SH-SY5Y (cell line): Measurements from ENCODE around the gene LRRC4C.

Source experiments
- GATA2 ChIP-seq: IDR thresholded peaks from 2 replicates; pipeline ENCODE4 v1.6.1; 2011; ENCODE audit warnings: mild to moderate bottlenecking, low read depth, low read length
- GATA3 ChIP-seq: IDR thresholded peaks from 2 replicates; pipeline ENCODE4 v1.6.1; 2011; ENCODE audit warnings: low read depth, mild to moderate bottlenecking, low read length, moderate library complexity

The LRRC4C gene

GRCh38 chr11:40544162-40544561 lies 915.3 kb downstream of the LRRC4C start:
- TF ChIP-seq GATA2 (no peak), GATA3 (no peak)

- TF ChIP-seq GATA2 = no peak
- TF ChIP-seq GATA3 = no peak
These were observed 916.6 kb downstream of the LRRC4C start for GRCh38 chr11:40542821-40543220.

GRCh38 chr11:40537734-40538133 lies 921.7 kb downstream of the LRRC4C start:
- TF ChIP-seq GATA2 (no peak), GATA3 (no peak)

- TF ChIP-seq GATA3 (no peak), GATA2 (no peak)
These were observed 942.3 kb downstream of the LRRC4C start for GRCh38 chr11:40517122-40517521.

- no peak for TF ChIP-seq GATA2
- TF ChIP-seq GATA3 = no peak
These were observed 945.3 kb downstream of the LRRC4C start for GRCh38 chr11:40514124-40514523.

GRCh38 chr11:40513281-40513680 lies 946.2 kb downstream of the LRRC4C start:
- TF ChIP-seq GATA2 = no peak
- TF ChIP-seq GATA3 = no peak

GRCh38 chr11:40508303-40508702 lies 951.1 kb downstream of the LRRC4C start:
- TF ChIP-seq GATA2 = no peak

GRCh38 chr11:40506226-40506625 lies 953.2 kb downstream of the LRRC4C start:
- TF ChIP-seq GATA2 (no peak), GATA3 (no peak)

GRCh38 chr11:40491341-40491740 lies 968.1 kb downstream of the LRRC4C start:
- no peak for TF ChIP-seq GATA3

GRCh38 chr11:40467771-40468170 lies 991.7 kb downstream of the LRRC4C start:
- no peak for TF ChIP-seq GATA3
- no peak for TF ChIP-seq GATA2

GRCh38 chr11:40445391-40445790 lies 1014.1 kb downstream of the LRRC4C start:
- TF ChIP-seq GATA3 (no peak), GATA2 (no peak)

GRCh38 chr11:40444151-40444550 lies 1015.3 kb downstream of the LRRC4C start:
- TF ChIP-seq GATA2 = no peak

GRCh38 chr11:40435344-40435743 lies 1024.1 kb downstream of the LRRC4C start:
- TF ChIP-seq GATA3 = no peak
- no peak for TF ChIP-seq GATA2

- TF ChIP-seq GATA3 (no peak), GATA2 (no peak)
These were observed 1024.5 kb downstream of the LRRC4C start for GRCh38 chr11:40434926-40435325.

GRCh38 chr11:40432358-40432757 lies 1027.1 kb downstream of the LRRC4C start:
- TF ChIP-seq GATA3 (no peak), GATA2 (no peak)

GRCh38 chr11:40425168-40425567 lies 1034.3 kb downstream of the LRRC4C start:
- TF ChIP-seq GATA3 (no peak), GATA2 (no peak)
